Panc1 (cell line): ENCODE measurements around the gene SLC12A3. TPM values are rescaled to one million over a fixed set of nuclear protein-coding genes. Genes with fewer than 3 reads are reported as not detected.

Experiments used
- ATAC-seq: fragments of 200-7000 bp; cut with Tn5 transposase; 2 replicates; pipeline ENCODE4 v1.9.1; 2020; ENCODE audit warnings: mild to moderate bottlenecking, moderate library complexity
- BruUV-seq: library from RNA; stranded (reverse); fragments of 400-500 nt; replicated peaks from 2 replicates; lab custom pipeline; 2021; lab: Mats Ljungman, UMichigan
- CTCF ChIA-PET: fragments of 300-600 bp; sonication (Branson Sonifier 250); formaldehyde crosslinking; loops from one replicate; lab custom pipeline; 2022; ENCODE audit warnings: antibody characterized with exemption; lab: Charles Lee
- POLR2A ChIA-PET: fragments of 300-600 bp; sonication (Branson Sonifier 250); formaldehyde crosslinking; loops from one replicate; lab custom pipeline; 2022; ENCODE audit warnings: antibody characterized with exemption; lab: Charles Lee
- DNase-seq: peaks from one replicate; pipeline ENCODE4 v3.0.0-alpha.2; 2010; ENCODE audit warnings: low read depth, low spot score
- H3K27ac ChIP-seq: 2 replicates; pipeline ENCODE4 v1.5.1; 2011; ENCODE audit warnings: mild to moderate bottlenecking, low read length, inconsistent platforms
- H3K27me3 ChIP-seq: fragments of 200-500 bp; sonication (Bioruptor generic); 2 replicates; pipeline ENCODE4 v1.6.0; 2014; ENCODE audit warnings: low read length, inconsistent platforms; ENCODE audit not compliant: control insufficient read depth, insufficient read depth
- H3K36me3 ChIP-seq: fragments of 200-500 bp; sonication (Bioruptor generic); 2 replicates; pipeline ENCODE4 v1.5.1; 2014; ENCODE audit warnings: inconsistent platforms, mild to moderate bottlenecking, low read length, moderate library complexity; ENCODE audit not compliant: control insufficient read depth, insufficient read depth
- H3K4me1 ChIP-seq: 2 replicates; pipeline ENCODE4 v1.5.1; 2011; ENCODE audit warnings: inconsistent platforms, mild to moderate bottlenecking, low read length, moderate library complexity; ENCODE audit not compliant: control insufficient read depth, insufficient read depth
- H3K4me3 ChIP-seq, 2 experiments: 2 replicates each; pipeline ENCODE4 v1.5.1; 2011 to 2012; ENCODE audit warnings: low read depth in 2 of 2, low read length in 2 of 2, mild to moderate bottlenecking in 2 of 2, inconsistent platforms in 1 of 2, moderate library complexity in 1 of 2
- H3K9me3 ChIP-seq: fragments of 200-500 bp; sonication (Bioruptor generic); 2 replicates; pipeline ENCODE4 v1.5.1; 2014; ENCODE audit warnings: low read depth, mild to moderate bottlenecking, inconsistent platforms, low read length, moderate library complexity; ENCODE audit not compliant: control insufficient read depth, insufficient read depth
- CTCF ChIP-seq: fragments of 450-650 bp; IDR thresholded peaks from 2 replicates; pipeline ENCODE4 v1.5.1; 2017; ENCODE audit warnings: mild to moderate bottlenecking
- POLR2AphosphoS5 ChIP-seq: IDR thresholded peaks from 2 replicates; pipeline ENCODE4 v1.6.1; 2012; ENCODE audit warnings: mild to moderate bottlenecking, low read depth, low read length, moderate library complexity
- REST ChIP-seq, 2 experiments: IDR thresholded peaks; 2 replicates each; pipeline ENCODE4 v1.6.1; 2011 to 2012; ENCODE audit warnings: low read depth in 2 of 2, control low read depth in 1 of 2, low read length in 1 of 2, mild to moderate bottlenecking in 1 of 2, moderate library complexity in 1 of 2; ENCODE audit not compliant: insufficient read depth in 1 of 2
- SIN3A ChIP-seq: IDR thresholded peaks from 2 replicates; pipeline ENCODE4 v1.6.1; 2012; ENCODE audit warnings: low read depth, mild to moderate bottlenecking, low read length, moderate library complexity, borderline replicate concordance; ENCODE audit not compliant: insufficient read depth
- TCF7L2 ChIP-seq: IDR thresholded peaks from 2 replicates; pipeline ENCODE4 v1.6.1; 2011; ENCODE audit warnings: mild to moderate bottlenecking, low read depth, low read length, inconsistent platforms
- in situ Hi-C: cut with HindIII; loops from 2 replicates; pipeline ENCODE4 v1.10.0; 2016; ENCODE audit warnings: low sequenced_read_pairs, low pct_unique_long_range_greater_than_20kb
- intact Hi-C: fragments of 100-400 bp; cut with micrococcal nuclease; formaldehyde crosslinking; loops from one replicate; pipeline ENCODE4 v1.10.0; 2022; ENCODE audit not compliant: unreplicated experiment
- total RNA-seq: library from RNA; stranded (reverse); gene quantifications from one replicate; pipeline ENCODE4 v1.2.1, GENCODE V29; 2021; ENCODE audit not compliant: unreplicated experiment

Gene SLC12A3
- total RNA-seq, 1 experiment from 2014 or later = 0.15 TPM

DNA sequence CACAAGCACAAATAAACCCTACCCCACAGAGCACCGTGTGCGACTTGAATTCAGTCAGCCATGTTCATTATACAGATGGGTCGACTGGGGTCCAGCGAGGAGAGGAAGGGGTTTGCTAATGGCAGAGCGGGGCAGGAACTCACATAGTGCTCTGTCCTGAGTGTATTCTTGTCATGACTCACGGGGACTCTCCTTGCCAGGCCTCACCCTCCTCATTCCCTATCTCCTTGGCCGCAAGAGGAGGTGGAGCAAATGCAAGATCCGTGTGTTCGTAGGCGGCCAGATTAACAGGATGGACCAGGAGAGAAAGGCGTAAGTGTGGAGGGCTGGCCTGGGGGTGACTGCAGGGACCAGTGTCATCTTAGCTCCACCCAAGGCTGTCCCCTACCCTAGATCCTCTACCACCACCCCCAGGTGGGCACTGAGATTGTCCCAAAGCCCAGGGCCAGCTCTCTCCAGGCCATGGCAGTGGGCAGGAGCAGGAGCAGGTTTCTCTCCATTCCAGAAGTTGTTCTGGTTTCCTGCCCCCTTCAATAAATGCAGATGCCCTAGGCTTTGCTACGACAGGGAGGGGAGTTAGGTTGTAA lies 29.4 kb downstream of the SLC12A3 start:
- Histone ChIP-seq H3K27ac (no peak overlapping the region), H3K9me3 (no peaks in the 10 kb centered on the region), H3K36me3 (no peaks in the 10 kb centered on the region), H3K4me3 (no peak overlapping the region), H3K4me1 (no peaks in the 10 kb centered on the region), H3K27me3 (no peaks in the 10 kb centered on the region)
- DNase-seq (no peak), ATAC-seq (no peak)
- TF ChIP-seq SIN3A (no peak), REST (IDR thresholded peaks at IDR 0.05; ENCODE audit: insufficient read depth in 1 of 2, low read depth in 2 of 2, low read length in 1 of 2) (no peak), POLR2AphosphoS5 (no peak), CTCF (no peak), TCF7L2 (no peak)
- in situ Hi-C loops = no loop called here
- POLR2A ChIA-PET = no interaction called here
- CTCF ChIA-PET = interaction anchor here (0.6 kb wide), 1 partner anchor 11 kb away, joined by 10 read pairs; no protein-coding TSS in a partner anchor
- intact Hi-C loops = no loop called here
- no TSS peak for BruUV-seq

- no TSS peak for BruUV-seq
- ChIA-PET CTCF (no interaction called here), POLR2A (no interaction called here)
- no peaks in the 10 kb centered on the region for H3K27me3 ChIP-seq
- H3K9me3 ChIP-seq = no peaks in the 10 kb centered on the region
- ATAC-seq = no peak
- no peaks in the 10 kb centered on the region for H3K4me1 ChIP-seq
- no peak overlapping the region for H3K4me3 ChIP-seq
- no peaks in the 10 kb centered on the region for H3K36me3 ChIP-seq
- in situ Hi-C loops (no loop called here), intact Hi-C loops (no loop called here)
- H3K27ac ChIP-seq = no peak overlapping the region
- DNase-seq = no peak
- TF ChIP-seq TCF7L2 (no peak), CTCF (no peak), SIN3A (no peak), REST (IDR thresholded peaks at IDR 0.05; ENCODE audit: insufficient read depth in 1 of 2, low read depth in 2 of 2, low read length in 1 of 2) (no peak), POLR2AphosphoS5 (no peak)
Observed at GRCh38 chr16:56895813-56896212, 30.8 kb downstream of the SLC12A3 start.
